Measurements from ENCODE around the gene KIT.

Gene KIT

DNA sequence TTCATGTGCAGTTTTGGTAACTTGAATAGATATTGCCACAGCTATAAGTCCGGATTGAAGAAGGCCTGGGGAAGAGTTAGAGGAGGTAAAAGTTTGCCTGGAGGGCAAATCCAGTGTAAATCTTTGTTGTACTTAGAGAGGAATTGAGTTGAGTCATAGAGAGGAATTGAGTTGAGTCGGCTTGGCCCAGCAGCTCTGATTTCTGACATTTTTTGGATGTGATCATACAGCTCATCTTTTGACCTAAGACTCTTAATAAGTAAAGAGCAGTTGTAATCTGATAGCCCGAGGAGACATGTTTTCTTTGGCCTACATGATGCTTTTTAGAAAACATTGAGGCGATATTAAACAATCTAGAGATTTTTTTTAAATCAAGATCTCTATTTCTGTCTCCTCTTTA is 3.9 kb downstream of the KIT start:
- Histone ChIP-seq H3K4me3 (ENCODE audit: low read depth in 1 of 2, low read length in 2 of 2) (no peak overlapping the region), H3K4me1 (ENCODE audit: control insufficient read depth in 1 of 2, insufficient read depth in 2 of 2, low read length in 2 of 2) (peaks cover 0 to 31% of the 10 kb centered on the region in 2 donors), H3K9me3 (ENCODE audit: control insufficient read depth in 1 of 2, low read length in 2 of 2) (no peaks in the 10 kb centered on the region), H3K27me3 (ENCODE audit: low read depth, low read length) (peaks cover 20% of the 10 kb centered on the region), H3K36me3 (ENCODE audit: control insufficient read depth in 1 of 2, insufficient read depth in 2 of 2, low read length in 2 of 2) (no peaks in the 10 kb centered on the region), H3K27ac (ENCODE audit: low read length) (no peak overlapping the region)

- H3K4me1 ChIP-seq (ENCODE audit: control insufficient read depth in 1 of 2, insufficient read depth in 2 of 2, low read length in 2 of 2), result peaks cover 0 to 29% of the 10 kb centered on the region in 2 donors
- H3K27me3 ChIP-seq (ENCODE audit: low read depth, low read length), result peaks cover 16% of the 10 kb centered on the region
- H3K36me3 ChIP-seq (ENCODE audit: control insufficient read depth in 1 of 2, insufficient read depth in 2 of 2, low read length in 2 of 2), result no peaks in the 10 kb centered on the region
- H3K9me3 ChIP-seq (ENCODE audit: control insufficient read depth in 1 of 2, low read length in 2 of 2), result no peaks in the 10 kb centered on the region
- no peak overlapping the region for H3K27ac ChIP-seq (ENCODE audit: low read length)
- no peak overlapping the region for H3K4me3 ChIP-seq (ENCODE audit: low read depth in 1 of 2, low read length in 2 of 2)
These were observed 4.4 kb downstream of the KIT start for GRCh38 chr4:54662123-54662522.

GRCh38 chr4:54662901-54663585 is 5.3 kb downstream of the KIT start:
- peaks cover 0 to 20% of the 10 kb centered on the region in 2 donors for H3K4me1 ChIP-seq (ENCODE audit: control insufficient read depth in 1 of 2, insufficient read depth in 2 of 2, low read length in 2 of 2)
- H3K27me3 ChIP-seq (ENCODE audit: low read depth, low read length), result peaks cover 15% of the 10 kb centered on the region
- H3K27ac ChIP-seq (ENCODE audit: low read length), result no peak overlapping the region

GRCh38 chr4:54664400-54664799 is 6.6 kb downstream of the KIT start:
- H3K36me3 ChIP-seq (ENCODE audit: control insufficient read depth in 1 of 2, insufficient read depth in 2 of 2, low read length in 2 of 2), result no peaks in the 10 kb centered on the region
- peaks cover 11% of the 10 kb centered on the region for H3K27me3 ChIP-seq (ENCODE audit: low read depth, low read length)
- no peaks in the 10 kb centered on the region for H3K9me3 ChIP-seq (ENCODE audit: control insufficient read depth in 1 of 2, low read length in 2 of 2)
- H3K4me3 ChIP-seq (ENCODE audit: low read depth in 1 of 2, low read length in 2 of 2), result no peak overlapping the region
- H3K27ac ChIP-seq (ENCODE audit: low read length), result no peak overlapping the region
- H3K4me1 ChIP-seq (ENCODE audit: control insufficient read depth in 1 of 2, insufficient read depth in 2 of 2, low read length in 2 of 2), result peaks cover 0 to 7% of the 10 kb centered on the region in 2 donors

More at GRCh38 chr4:54662901-54663585, 5.3 kb downstream of the KIT start:
- Histone ChIP-seq H3K36me3 (ENCODE audit: control insufficient read depth in 1 of 2, insufficient read depth in 2 of 2, low read length in 2 of 2) (no peaks in the 10 kb centered on the region), H3K9me3 (ENCODE audit: control insufficient read depth in 1 of 2, low read length in 2 of 2) (no peaks in the 10 kb centered on the region), H3K4me3 (ENCODE audit: low read depth in 1 of 2, low read length in 2 of 2) (no peak overlapping the region)

- H3K9me3 ChIP-seq (ENCODE audit: control insufficient read depth in 1 of 2, low read length in 2 of 2), result no peaks in the 10 kb centered on the region
- H3K27ac ChIP-seq (ENCODE audit: low read length), result no peak overlapping the region
- H3K27me3 ChIP-seq (ENCODE audit: low read depth, low read length), result no peaks in the 10 kb centered on the region
- no peaks in the 10 kb centered on the region for H3K4me1 ChIP-seq (ENCODE audit: control insufficient read depth in 1 of 2, insufficient read depth in 2 of 2, low read length in 2 of 2)
- H3K4me3 ChIP-seq (ENCODE audit: low read depth in 1 of 2, low read length in 2 of 2), result no peak overlapping the region
- H3K36me3 ChIP-seq (ENCODE audit: control insufficient read depth in 1 of 2, insufficient read depth in 2 of 2, low read length in 2 of 2), result no peaks in the 10 kb centered on the region
These were observed 10.4 kb downstream of the KIT start for GRCh38 chr4:54668014-54668611.

- H3K4me1 ChIP-seq (ENCODE audit: control insufficient read depth in 1 of 2, insufficient read depth in 2 of 2, low read length in 2 of 2), result no peaks in the 10 kb centered on the region
- no peaks in the 10 kb centered on the region for H3K27me3 ChIP-seq (ENCODE audit: low read depth, low read length)
- no peaks in the 10 kb centered on the region for H3K36me3 ChIP-seq (ENCODE audit: control insufficient read depth in 1 of 2, insufficient read depth in 2 of 2, low read length in 2 of 2)
- no peak overlapping the region for H3K4me3 ChIP-seq (ENCODE audit: low read depth in 1 of 2, low read length in 2 of 2)
- no peaks in the 10 kb centered on the region for H3K9me3 ChIP-seq (ENCODE audit: control insufficient read depth in 1 of 2, low read length in 2 of 2)
- H3K27ac ChIP-seq (ENCODE audit: low read length), result no peak overlapping the region
These were observed 12.1 kb downstream of the KIT start for GRCh38 chr4:54669831-54670230.

- no peaks in the 10 kb centered on the region for H3K4me1 ChIP-seq (ENCODE audit: control insufficient read depth in 1 of 2, insufficient read depth in 2 of 2, low read length in 2 of 2)
- no peak overlapping the region for H3K4me3 ChIP-seq (ENCODE audit: low read depth in 1 of 2, low read length in 2 of 2)
- no peaks in the 10 kb centered on the region for H3K9me3 ChIP-seq (ENCODE audit: control insufficient read depth in 1 of 2, low read length in 2 of 2)
- H3K27ac ChIP-seq (ENCODE audit: low read length), result no peak overlapping the region
- H3K36me3 ChIP-seq (ENCODE audit: control insufficient read depth in 1 of 2, insufficient read depth in 2 of 2, low read length in 2 of 2), result no peaks in the 10 kb centered on the region
- no peaks in the 10 kb centered on the region for H3K27me3 ChIP-seq (ENCODE audit: low read depth, low read length)
These were observed 18.1 kb downstream of the KIT start for GRCh38 chr4:54675721-54676461.

- H3K27me3 ChIP-seq (ENCODE audit: low read depth, low read length), result no peaks in the 10 kb centered on the region
- H3K36me3 ChIP-seq (ENCODE audit: control insufficient read depth in 1 of 2, insufficient read depth in 2 of 2, low read length in 2 of 2), result no peaks in the 10 kb centered on the region
- no peak overlapping the region for H3K27ac ChIP-seq (ENCODE audit: low read length)
- H3K4me3 ChIP-seq (ENCODE audit: low read depth in 1 of 2, low read length in 2 of 2), result no peak overlapping the region
- no peaks in the 10 kb centered on the region for H3K9me3 ChIP-seq (ENCODE audit: control insufficient read depth in 1 of 2, low read length in 2 of 2)
- no peaks in the 10 kb centered on the region for H3K4me1 ChIP-seq (ENCODE audit: control insufficient read depth in 1 of 2, insufficient read depth in 2 of 2, low read length in 2 of 2)
These were observed 18.9 kb downstream of the KIT start for GRCh38 chr4:54676658-54677057.

DNA sequence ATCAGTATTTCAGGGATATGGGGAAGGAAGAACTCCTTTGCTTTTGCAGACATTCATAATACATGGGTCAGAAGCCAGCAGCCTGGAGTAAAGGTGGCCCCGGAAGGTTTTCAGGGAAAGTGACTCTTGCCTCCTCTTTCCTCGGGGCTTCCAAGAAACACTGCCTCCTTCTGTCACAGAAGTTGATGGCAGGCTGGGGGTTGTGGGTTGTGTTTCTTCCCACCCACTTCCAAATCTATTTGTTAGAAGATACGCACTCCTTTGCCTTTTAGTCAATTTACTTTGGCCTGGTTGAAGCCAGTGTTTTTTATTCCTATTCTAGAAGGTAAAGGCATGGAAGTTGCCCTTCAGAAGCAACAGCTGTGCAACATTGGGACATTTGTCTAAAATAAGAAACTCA is 19.7 kb downstream of the KIT start:
- Histone ChIP-seq H3K4me3 (ENCODE audit: low read depth in 1 of 2, low read length in 2 of 2) (no peak overlapping the region), H3K36me3 (ENCODE audit: control insufficient read depth in 1 of 2, insufficient read depth in 2 of 2, low read length in 2 of 2) (no peaks in the 10 kb centered on the region), H3K27me3 (ENCODE audit: low read depth, low read length) (no peaks in the 10 kb centered on the region), H3K9me3 (ENCODE audit: control insufficient read depth in 1 of 2, low read length in 2 of 2) (no peaks in the 10 kb centered on the region), H3K4me1 (ENCODE audit: control insufficient read depth in 1 of 2, insufficient read depth in 2 of 2, low read length in 2 of 2) (no peaks in the 10 kb centered on the region), H3K27ac (ENCODE audit: low read length) (no peak overlapping the region)

- no peak overlapping the region for H3K4me3 ChIP-seq (ENCODE audit: low read depth in 1 of 2, low read length in 2 of 2)
- H3K9me3 ChIP-seq (ENCODE audit: control insufficient read depth in 1 of 2, low read length in 2 of 2), result no peaks in the 10 kb centered on the region
- no peak overlapping the region for H3K27ac ChIP-seq (ENCODE audit: low read length)
- H3K4me1 ChIP-seq (ENCODE audit: control insufficient read depth in 1 of 2, insufficient read depth in 2 of 2, low read length in 2 of 2), result no peaks in the 10 kb centered on the region
- no peaks in the 10 kb centered on the region for H3K27me3 ChIP-seq (ENCODE audit: low read depth, low read length)
- no peaks in the 10 kb centered on the region for H3K36me3 ChIP-seq (ENCODE audit: control insufficient read depth in 1 of 2, insufficient read depth in 2 of 2, low read length in 2 of 2)
These were observed 20.3 kb downstream of the KIT start for GRCh38 chr4:54677853-54678650.

GRCh38 chr4:54678826-54679225 is 21.1 kb downstream of the KIT start:
- Histone ChIP-seq H3K27me3 (ENCODE audit: low read depth, low read length) (no peaks in the 10 kb centered on the region), H3K4me1 (ENCODE audit: control insufficient read depth in 1 of 2, insufficient read depth in 2 of 2, low read length in 2 of 2) (no peaks in the 10 kb centered on the region), H3K4me3 (ENCODE audit: low read depth in 1 of 2, low read length in 2 of 2) (no peak overlapping the region), H3K36me3 (ENCODE audit: control insufficient read depth in 1 of 2, insufficient read depth in 2 of 2, low read length in 2 of 2) (no peaks in the 10 kb centered on the region), H3K9me3 (ENCODE audit: control insufficient read depth in 1 of 2, low read length in 2 of 2) (no peaks in the 10 kb centered on the region), H3K27ac (ENCODE audit: low read length) (no peak overlapping the region)

Measured in muscle layer of duodenum (tissue), 2 donors.